Loucy (cell line): Measurements from ENCODE around the gene LAMB3.
A peak's percentile ranks its signal among the peaks of the same experiment; 100 is the strongest.

Experiments
- H2AFZ ChIP-seq: fragments of 200-600 bp; sonication (generic); 2 replicates; pipeline ENCODE4 v1.6.0; 2016; ENCODE audit warnings: antibody characterized with exemption, mild to moderate bottlenecking, low read length, moderate library complexity
- H3F3A ChIP-seq: fragments of 200-600 bp; 2 replicates; pipeline ENCODE4 v1.6.0; 2016; ENCODE audit warnings: antibody characterized with exemption, low read depth, mild to moderate bottlenecking
- H3K27me3 ChIP-seq: fragments of 200-600 bp; sonication (generic); 2 replicates; pipeline ENCODE4 v1.6.1; 2014; ENCODE audit warnings: low read length, mild to moderate bottlenecking; ENCODE audit not compliant: insufficient read depth, poor library complexity, severe bottlenecking
- H3K36me3 ChIP-seq: fragments of 200-600 bp; sonication (generic); 2 replicates; pipeline ENCODE4 v1.6.1; 2016; ENCODE audit warnings: low read length; ENCODE audit not compliant: insufficient read depth
- H3K4me1 ChIP-seq: fragments of 200-600 bp; sonication (generic); 2 replicates; pipeline ENCODE4 v1.5.1; 2014; ENCODE audit warnings: low read length, mild to moderate bottlenecking; ENCODE audit not compliant: insufficient read depth, poor library complexity, severe bottlenecking
- H3K4me2 ChIP-seq: fragments of 200-600 bp; sonication (generic); 2 replicates; pipeline ENCODE4 v1.6.0; 2014; ENCODE audit warnings: antibody characterized with exemption, low read length, low read depth, mild to moderate bottlenecking; ENCODE audit not compliant: poor library complexity, severe bottlenecking
- H3K4me3 ChIP-seq: fragments of 200-600 bp; sonication (generic); 2 replicates; pipeline ENCODE4 v1.5.1; 2014; ENCODE audit warnings: low read length, mild to moderate bottlenecking, mixed read lengths; ENCODE audit not compliant: poor library complexity, severe bottlenecking
- H3K79me2 ChIP-seq: fragments of 200-600 bp; sonication (generic); 2 replicates; pipeline ENCODE4 v1.6.1; 2014; ENCODE audit warnings: low read length; ENCODE audit not compliant: insufficient read depth
- H3K9ac ChIP-seq: fragments of 200-600 bp; sonication (generic); 2 replicates; pipeline ENCODE4 v1.6.0; 2014; ENCODE audit warnings: mild to moderate bottlenecking, low read depth, low read length, moderate library complexity; ENCODE audit not compliant: poor library complexity, severe bottlenecking
- H3K9me2 ChIP-seq: fragments of 200-600 bp; sonication (generic); replicated peaks from 2 replicates; pipeline ENCODE4 v1.6.1; 2016; ENCODE audit warnings: low read depth, low read length, mixed read lengths
- H3K9me3 ChIP-seq: fragments of 200-600 bp; sonication (generic); 2 replicates; pipeline ENCODE4 v1.6.1; 2014; ENCODE audit warnings: mild to moderate bottlenecking, antibody characterized with exemption, low read length, low read depth; ENCODE audit not compliant: insufficient read depth
- H4K20me1 ChIP-seq: fragments of 200-600 bp; sonication (generic); 2 replicates; pipeline ENCODE4 v1.6.0; 2014; ENCODE audit warnings: antibody characterized with exemption, low read length, mild to moderate bottlenecking; ENCODE audit not compliant: insufficient read depth, poor library complexity, severe bottlenecking
- CTCF ChIP-seq: fragments of 200-600 bp; sonication (generic); conservative IDR thresholded peaks from 2 replicates; pipeline ENCODE4 v1.5.1; 2014; ENCODE audit warnings: mild to moderate bottlenecking, antibody characterized with exemption, low read length
- EZH2phosphoT487 ChIP-seq: fragments of 200-600 bp; IDR thresholded peaks from 2 replicates; pipeline ENCODE4 v1.6.1; 2018; ENCODE audit warnings: antibody characterized with exemption, mild to moderate bottlenecking, moderate library complexity, borderline replicate concordance

The LAMB3 gene

GRCh38 chr1:209570743-209571142, 81.5 kb downstream of the LAMB3 start:
- TF ChIP-seq CTCF (no peak), EZH2phosphoT487 (no peak)
- no peaks in the 10 kb centered on the region for H3K27me3 ChIP-seq
- H3F3A ChIP-seq: no peaks in the 10 kb centered on the region
- no peak overlapping the region for H2AFZ ChIP-seq
- H3K9me2 ChIP-seq: no peaks in the 10 kb centered on the region
- no peaks in the 10 kb centered on the region for H4K20me1 ChIP-seq
- no peaks in the 10 kb centered on the region for H3K79me2 ChIP-seq
- no peaks in the 10 kb centered on the region for H3K4me1 ChIP-seq
- no peak overlapping the region for H3K9ac ChIP-seq
- no peaks in the 10 kb centered on the region for H3K36me3 ChIP-seq
- H3K4me3 ChIP-seq: no peak overlapping the region
- no peaks in the 10 kb centered on the region for H3K9me3 ChIP-seq
- no peak overlapping the region for H3K4me2 ChIP-seq

GRCh38 chr1:209569455-209570207, 82.6 kb downstream of the LAMB3 start:
- no peak overlapping the region for H3K4me3 ChIP-seq

GRCh38 chr1:209567698-209568175, 84.5 kb downstream of the LAMB3 start:
- no peaks in the 10 kb centered on the region for H3K79me2 ChIP-seq
- no peaks in the 10 kb centered on the region for H3K4me1 ChIP-seq
- H3K4me3 ChIP-seq: no peak overlapping the region
- H3K9me3 ChIP-seq: no peaks in the 10 kb centered on the region
- no peaks in the 10 kb centered on the region for H4K20me1 ChIP-seq
- H2AFZ ChIP-seq: no peak overlapping the region
- H3F3A ChIP-seq: no peaks in the 10 kb centered on the region
- no peak overlapping the region for H3K4me2 ChIP-seq
- no peaks in the 10 kb centered on the region for H3K9me2 ChIP-seq
- no peaks in the 10 kb centered on the region for H3K36me3 ChIP-seq
- TF ChIP-seq EZH2phosphoT487: no peak
- TF ChIP-seq CTCF: no peak
- no peak overlapping the region for H3K9ac ChIP-seq
- no peaks in the 10 kb centered on the region for H3K27me3 ChIP-seq

More at GRCh38 chr1:209569455-209570207, 82.6 kb downstream of the LAMB3 start:
- H3K9me2 ChIP-seq: no peaks in the 10 kb centered on the region
- no peaks in the 10 kb centered on the region for H3K27me3 ChIP-seq
- no peak overlapping the region for H3K9ac ChIP-seq
- H2AFZ ChIP-seq: peak overlapping the region; percentile 53
- no peaks in the 10 kb centered on the region for H3K4me1 ChIP-seq
- TF ChIP-seq EZH2phosphoT487: no peak
- peak; percentile 86 for TF ChIP-seq CTCF
- peak overlapping the region; percentile 8 for H3K4me2 ChIP-seq
- H3F3A ChIP-seq: no peaks in the 10 kb centered on the region
- H4K20me1 ChIP-seq: no peaks in the 10 kb centered on the region
- H3K36me3 ChIP-seq: no peaks in the 10 kb centered on the region
- H3K9me3 ChIP-seq: no peaks in the 10 kb centered on the region
- no peaks in the 10 kb centered on the region for H3K79me2 ChIP-seq
